Measurements from ENCODE around the gene FOXD1. TPM values are rescaled to one million over a fixed set of nuclear protein-coding genes. Genes with fewer than 3 reads are reported as not detected.

The FOXD1 gene
- total and polyA plus RNA-seq, 2 of the 4 experiments (the other 2 are of a cell fraction): 3.2 to 23.1 TPM

DNA sequence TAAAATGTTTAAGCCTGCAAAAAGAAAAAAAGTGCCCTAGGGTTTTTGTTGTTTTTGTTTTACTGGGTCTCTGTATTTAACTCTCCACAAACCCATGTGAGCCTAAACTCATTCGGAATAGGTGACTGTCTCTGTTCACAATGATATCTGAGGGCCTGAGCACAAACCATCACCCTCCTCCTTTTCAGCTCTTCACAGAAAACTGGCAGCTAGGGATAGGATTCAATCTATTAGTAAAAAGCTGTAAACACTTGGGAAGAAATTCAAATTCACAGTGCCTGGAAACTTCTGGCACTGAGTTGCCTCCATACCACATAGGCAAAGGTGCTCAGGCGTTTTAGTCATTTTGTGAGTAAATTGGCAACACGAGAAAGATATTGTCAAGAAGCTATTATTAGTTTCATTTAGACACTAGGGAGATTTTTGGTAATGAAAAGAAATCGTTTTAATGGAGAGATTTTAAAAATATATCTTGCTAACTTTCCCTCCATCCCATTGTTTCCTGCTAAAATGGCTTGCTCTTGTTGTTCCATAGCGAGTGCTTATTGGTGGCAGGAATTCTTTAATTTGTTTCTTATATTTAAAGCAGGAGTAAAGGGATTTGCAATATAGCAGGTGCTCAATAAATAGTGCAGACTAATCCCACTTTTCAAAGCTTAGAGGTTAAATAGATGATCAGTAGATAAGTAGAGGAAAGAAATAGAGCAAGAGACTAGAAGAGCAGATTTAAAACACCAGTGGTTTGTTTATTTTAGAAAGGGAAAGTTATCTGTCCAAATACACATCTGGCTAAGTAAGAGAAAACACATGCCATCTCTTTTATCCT lies 9.7 kb downstream of the FOXD1 start (continued):
- TF ChIP-seq, protein P1, sequence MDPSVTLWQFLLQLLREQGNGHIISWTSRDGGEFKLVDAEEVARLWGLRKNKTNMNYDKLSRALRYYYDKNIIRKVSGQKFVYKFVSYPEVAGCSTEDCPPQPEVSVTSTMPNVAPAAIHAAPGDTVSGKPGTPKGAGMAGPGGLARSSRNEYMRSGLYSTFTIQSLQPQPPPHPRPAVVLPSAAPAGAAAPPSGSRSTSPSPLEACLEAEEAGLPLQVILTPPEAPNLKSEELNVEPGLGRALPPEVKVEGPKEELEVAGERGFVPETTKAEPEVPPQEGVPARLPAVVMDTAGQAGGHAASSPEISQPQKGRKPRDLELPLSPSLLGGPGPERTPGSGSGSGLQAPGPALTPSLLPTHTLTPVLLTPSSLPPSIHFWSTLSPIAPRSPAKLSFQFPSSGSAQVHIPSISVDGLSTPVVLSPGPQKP (IDR thresholded peaks at IDR 0.05; ENCODE audit: borderline replicate concordance, low read depth, low read length): no peak

Data from IMR-90 (cell line).